H1 (cell line): ENCODE data around the gene KIAA1328. TPM values are rescaled to one million over a fixed set of nuclear protein-coding genes. Genes with fewer than 3 reads are reported as not detected.

ENCODE experiments used
- KDM1A ChIP-seq: fragments of 200-600, 300-600 bp; sonication (generic); IDR thresholded peaks from 2 replicates; pipeline ENCODE4 v1.7.1; 2016; ENCODE audit warnings: mild to moderate bottlenecking, low read length, borderline replicate concordance
- POLR2A ChIP-seq, 2 experiments: IDR thresholded peaks; 1 replicate in 1 of 2; 2 replicates in 1 of 2; pipeline ENCODE4 v1.6.1; 2011; ENCODE audit warnings: low read depth in 2 of 2, low read length in 2 of 2, mild to moderate bottlenecking in 2 of 2; ENCODE audit errors: control extremely low read depth in 1 of 2
- SIN3A ChIP-seq, 2 experiments: IDR thresholded peaks in 1 of 2; conservative IDR thresholded peaks in 1 of 2; 2 replicates each; pipeline ENCODE4 v1.6.1; 2011 to 2012; ENCODE audit warnings: low read length in 2 of 2, improper control_type of control experiment in 1 of 2, low read depth in 1 of 2, mild to moderate bottlenecking in 1 of 2
- SUZ12 ChIP-seq: fragments of 200-600 bp; sonication (generic); IDR thresholded peaks from 2 replicates; pipeline ENCODE4 v1.6.1; 2012; ENCODE audit warnings: mild to moderate bottlenecking, inconsistent platforms, low read length, moderate library complexity, mixed read lengths
- TBP ChIP-seq: IDR thresholded peaks from 2 replicates; pipeline ENCODE4 v1.6.1; 2011; ENCODE audit warnings: low read depth, low read length, improper control_type of control experiment
- TCF12 ChIP-seq: IDR thresholded peaks from 2 replicates; pipeline ENCODE4 v1.6.1; 2011; ENCODE audit warnings: low read depth, mild to moderate bottlenecking, low read length
- TEAD4 ChIP-seq: IDR thresholded peaks from 2 replicates; pipeline ENCODE4 v1.6.1; 2012; ENCODE audit warnings: low read depth, low read length, inconsistent platforms, mixed read lengths
- polyA plus RNA-seq, 7 experiments: library from polyadenylated mRNA; depleted of rRNA in 3 of 7; stranded (reverse) in 5 of 7; unstranded in 2 of 7; fragments of >200 nt in 5 of 7; fragments of 200-250 nt in 2 of 7; gene quantifications; 1 replicate in 5 of 7; 2 replicates in 1 of 7; 4 replicates in 1 of 7; pipeline versions ENCODE4 v1.2.1 to v1.2.3, GENCODE V29; 2011 to 2013; ENCODE audit warnings: missing spikeins in 2 of 7, mixed read lengths in 2 of 7
- total RNA-seq: library from RNA; stranded (reverse); fragmentation: NEBNext Ultra II Directional; extraction: Animal tissue kit (Norgen Biotek cat#: 25700); gene quantifications from 2 replicates; pipeline ENCODE4 v1.2.1, GENCODE V29; 2021

KIAA1328 gene
- total and polyA plus RNA-seq, 2 of the 8 experiments (the other 6 are each of a cell fraction or from before 2014, with no cell fraction given) = 2.6 to 5.7 TPM

GRCh38 chr18:37219257-37219656 lies 390.3 kb downstream of the KIAA1328 start (continued):
- TF ChIP-seq TEAD4 (no peak), KDM1A (no peak), SUZ12 (no peak), TBP (no peak), TCF12 (no peak), SIN3A (conservative IDR thresholded peaks at IDR 0.05 in 1 of 2, IDR thresholded peaks at IDR 0.05 in 1 of 2; ENCODE audit: low read depth in 1 of 2, low read length in 2 of 2) (no peak), POLR2A (IDR thresholded peaks at IDR 0.05; ENCODE audit: control extremely low read depth in 1 of 2, low read depth in 2 of 2, low read length in 2 of 2) (no peak)
